ENCODE measurements around the gene JARID2. TPM values are rescaled to one million over a fixed set of nuclear protein-coding genes. Genes with fewer than 3 reads are reported as not detected.

The JARID2 gene
- total RNA-seq, 1 experiment from 2014 or later, result 21.0 TPM

DNA sequence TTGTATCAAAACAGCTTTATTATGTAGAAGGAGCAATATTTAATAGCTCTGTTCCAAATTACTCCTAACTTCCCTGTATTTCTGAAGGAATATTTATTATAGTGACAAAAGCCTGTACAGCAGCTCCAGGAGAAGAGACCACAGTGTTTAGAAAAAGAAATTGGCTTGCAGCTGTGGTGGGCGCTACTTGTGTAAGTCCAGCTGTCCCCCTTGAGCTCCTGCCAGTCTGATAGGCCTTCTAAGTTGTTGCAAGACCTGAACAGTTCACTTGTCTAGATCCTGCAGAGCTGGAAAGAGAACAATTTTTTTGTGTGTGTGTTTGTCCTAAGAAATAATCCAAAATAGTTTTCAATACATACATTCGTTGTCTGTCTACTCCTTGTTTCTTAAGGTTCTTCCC lies 86.6 kb downstream of the JARID2 start:
- Mint-ChIP-seq H3K36me3 (ENCODE audit: insufficient read depth, unreplicated experiment) (peaks cover 2% of the 10 kb centered on the region), H3K27me3 (ENCODE audit: insufficient read depth, unreplicated experiment) (no peaks in the 10 kb centered on the region), H3K4me1 (ENCODE audit: insufficient read depth, unreplicated experiment) (peaks cover 27% of the 10 kb centered on the region), H3K9me3 (ENCODE audit: unreplicated experiment) (no peaks in the 10 kb centered on the region), H3K27ac (ENCODE audit: low read depth, unreplicated experiment) (no peak overlapping the region), H3K4me3 (ENCODE audit: unreplicated experiment) (no peak overlapping the region)
- CTCF ChIA-PET, result interaction anchor here (0.7 to 1.3 kb wide), 3 partner anchors 13 to 73 kb away, joined by 3 read pairs; no protein-coding TSS in a partner anchor
- POLR2A ChIA-PET, result interaction anchor here (0.9 to 1.4 kb wide), 2 partner anchors 8 to 12 kb away, joined by 4 to 6 read pairs; no protein-coding TSS in a partner anchor
- BruUV-seq (replicated peaks), result no TSS peak
- no peak for DNase-seq (ENCODE audit: unreplicated experiment)
- TF ChIP-seq, protein P1, sequence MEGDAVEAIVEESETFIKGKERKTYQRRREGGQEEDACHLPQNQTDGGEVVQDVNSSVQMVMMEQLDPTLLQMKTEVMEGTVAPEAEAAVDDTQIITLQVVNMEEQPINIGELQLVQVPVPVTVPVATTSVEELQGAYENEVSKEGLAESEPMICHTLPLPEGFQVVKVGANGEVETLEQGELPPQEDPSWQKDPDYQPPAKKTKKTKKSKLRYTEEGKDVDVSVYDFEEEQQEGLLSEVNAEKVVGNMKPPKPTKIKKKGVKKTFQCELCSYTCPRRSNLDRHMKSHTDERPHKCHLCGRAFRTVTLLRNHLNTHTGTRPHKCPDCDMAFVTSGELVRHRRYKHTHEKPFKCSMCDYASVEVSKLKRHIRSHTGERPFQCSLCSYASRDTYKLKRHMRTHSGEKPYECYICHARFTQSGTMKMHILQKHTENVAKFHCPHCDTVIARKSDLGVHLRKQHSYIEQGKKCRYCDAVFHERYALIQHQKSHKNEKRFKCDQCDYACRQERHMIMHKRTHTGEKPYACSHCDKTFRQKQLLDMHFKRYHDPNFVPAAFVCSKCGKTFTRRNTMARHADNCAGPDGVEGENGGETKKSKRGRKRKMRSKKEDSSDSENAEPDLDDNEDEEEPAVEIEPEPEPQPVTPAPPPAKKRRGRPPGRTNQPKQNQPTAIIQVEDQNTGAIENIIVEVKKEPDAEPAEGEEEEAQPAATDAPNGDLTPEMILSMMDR (IDR thresholded peaks at IDR 0.05; ENCODE audit: unreplicated experiment), result no peak
- intact Hi-C loops (cut with micrococcal nuclease), result no loop called here

DNA sequence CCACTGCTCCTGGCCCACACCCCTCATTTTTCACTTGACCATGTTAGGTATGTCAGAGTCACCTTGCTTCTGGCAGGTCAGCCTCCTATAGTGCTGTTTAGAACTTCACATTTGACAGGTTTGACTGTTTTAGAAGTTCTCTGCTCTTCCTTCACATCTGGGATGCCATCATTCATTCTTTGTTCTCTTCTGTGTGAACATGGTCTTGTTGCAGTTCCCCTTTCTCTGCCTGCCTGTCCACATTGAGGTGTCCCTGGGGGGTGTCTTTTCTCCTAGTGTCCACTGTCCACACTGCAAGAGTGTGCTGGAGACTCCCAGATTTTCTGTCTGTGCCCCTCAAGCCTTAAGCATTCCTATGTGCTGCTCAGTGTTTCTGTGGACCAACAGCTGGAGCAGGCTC lies 89.5 kb downstream of the JARID2 start:
- H3K27ac Mint-ChIP-seq (ENCODE audit: low read depth, unreplicated experiment), result no peak overlapping the region
- H3K4me3 Mint-ChIP-seq (ENCODE audit: unreplicated experiment), result no peak overlapping the region
- no peaks in the 10 kb centered on the region for H3K27me3 Mint-ChIP-seq (ENCODE audit: insufficient read depth, unreplicated experiment)
- CTCF ChIA-PET, result no interaction called here
- H3K9me3 Mint-ChIP-seq (ENCODE audit: unreplicated experiment), result no peaks in the 10 kb centered on the region
- DNase-seq (ENCODE audit: unreplicated experiment), result no peak
- peaks cover 13% of the 10 kb centered on the region for H3K4me1 Mint-ChIP-seq (ENCODE audit: insufficient read depth, unreplicated experiment)
- intact Hi-C loops (cut with micrococcal nuclease), result no loop called here
- POLR2A ChIA-PET, result interaction anchor here (0.7 kb wide), 1 partner anchor 17 kb away, joined by 3 read pairs; no protein-coding TSS in a partner anchor
- H3K36me3 Mint-ChIP-seq (ENCODE audit: insufficient read depth, unreplicated experiment), result no peaks in the 10 kb centered on the region
- TF ChIP-seq, protein P1 (IDR thresholded peaks at IDR 0.05; ENCODE audit: unreplicated experiment), result no peak
- no TSS peak for BruUV-seq (replicated peaks)

DNA sequence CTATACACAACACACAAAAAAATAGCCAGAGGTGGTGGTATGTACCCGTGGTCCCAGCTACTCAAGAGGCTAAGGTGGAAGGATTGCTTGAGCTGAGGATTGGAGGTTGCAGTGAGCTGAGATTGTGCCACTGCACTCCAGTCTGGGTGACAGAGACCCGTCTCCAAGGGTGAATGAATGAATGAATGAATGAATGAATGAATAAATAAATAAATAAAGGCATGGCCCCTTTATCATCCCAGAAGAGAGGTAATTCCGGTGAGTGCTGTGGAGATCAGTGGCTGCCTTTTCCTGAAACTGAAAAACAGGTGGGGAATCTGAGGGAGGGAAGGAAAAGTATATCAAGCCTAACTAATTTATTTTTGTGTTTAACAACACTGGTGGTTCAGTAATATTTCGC lies 90.0 kb downstream of the JARID2 start:
- ChIA-PET CTCF (no interaction called here), POLR2A (interaction anchor here (0.7 kb wide), 1 partner anchor 16 kb away, joined by 3 read pairs; no protein-coding TSS in a partner anchor)
- peaks cover 18% of the 10 kb centered on the region for H3K4me1 Mint-ChIP-seq (ENCODE audit: insufficient read depth, unreplicated experiment)
- H3K9me3 Mint-ChIP-seq (ENCODE audit: unreplicated experiment), result no peaks in the 10 kb centered on the region
- H3K27me3 Mint-ChIP-seq (ENCODE audit: insufficient read depth, unreplicated experiment), result no peaks in the 10 kb centered on the region
- intact Hi-C loops (cut with micrococcal nuclease), result no loop called here
- H3K27ac Mint-ChIP-seq (ENCODE audit: low read depth, unreplicated experiment), result no peak overlapping the region
- no peaks in the 10 kb centered on the region for H3K36me3 Mint-ChIP-seq (ENCODE audit: insufficient read depth, unreplicated experiment)
- H3K4me3 Mint-ChIP-seq (ENCODE audit: unreplicated experiment), result no peak overlapping the region
- DNase-seq (ENCODE audit: unreplicated experiment), result no peak
- TF ChIP-seq, protein P1 (IDR thresholded peaks at IDR 0.05; ENCODE audit: unreplicated experiment), result no peak
- no TSS peak for BruUV-seq (replicated peaks)

DNA sequence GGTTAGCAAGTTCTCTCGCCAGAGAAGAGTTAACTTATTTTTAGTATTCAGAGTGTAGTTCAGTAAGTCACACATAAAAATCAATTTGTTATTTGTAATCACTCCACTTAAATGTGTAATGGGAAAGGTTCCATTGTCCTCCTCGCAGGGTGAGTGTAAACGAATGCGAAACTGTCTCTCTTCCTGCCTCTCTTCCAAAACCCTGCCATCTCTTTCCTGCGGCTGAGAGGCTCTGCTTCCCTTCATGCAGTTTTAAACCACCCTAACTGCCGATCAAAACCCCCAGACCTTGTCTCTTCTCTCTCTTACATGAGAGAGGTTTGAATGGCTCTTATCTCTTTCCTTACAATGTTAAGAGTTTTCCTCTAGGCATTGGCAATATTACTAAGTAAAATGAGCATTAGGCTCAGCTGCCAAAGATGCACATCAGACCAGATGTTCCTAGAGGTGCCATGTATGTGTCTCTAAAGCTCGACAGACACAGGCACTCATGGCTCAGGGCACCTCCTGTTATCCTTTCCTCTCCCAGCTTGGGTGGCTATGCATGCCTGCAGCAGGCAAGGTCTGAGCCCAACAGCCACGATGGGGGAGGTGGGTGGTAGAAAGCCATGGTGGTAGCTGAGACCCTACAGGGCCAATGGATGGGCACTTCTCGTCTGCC lies 91.2 kb downstream of the JARID2 start:
- no peaks in the 10 kb centered on the region for H3K27me3 Mint-ChIP-seq (ENCODE audit: insufficient read depth, unreplicated experiment)
- H3K27ac Mint-ChIP-seq (ENCODE audit: low read depth, unreplicated experiment), result no peak overlapping the region
- CTCF ChIA-PET, result no interaction called here

More for the DNA sequence above, 91.2 kb downstream of the JARID2 start:
- Mint-ChIP-seq H3K4me1 (ENCODE audit: insufficient read depth, unreplicated experiment) (peaks cover 21% of the 10 kb centered on the region), H3K4me3 (ENCODE audit: unreplicated experiment) (no peak overlapping the region), H3K9me3 (ENCODE audit: unreplicated experiment) (no peaks in the 10 kb centered on the region), H3K36me3 (ENCODE audit: insufficient read depth, unreplicated experiment) (peaks cover 2% of the 10 kb centered on the region)
- DNase-seq (ENCODE audit: unreplicated experiment), result no peak
- intact Hi-C loops (cut with micrococcal nuclease), result no loop called here
- POLR2A ChIA-PET, result interaction anchor here (0.7 kb wide), 1 partner anchor 103 kb away, joined by 4 read pairs; no protein-coding TSS in a partner anchor
- no TSS peak for BruUV-seq (replicated peaks)
- TF ChIP-seq, protein P1 (IDR thresholded peaks at IDR 0.05; ENCODE audit: unreplicated experiment), result no peak
